ENCODE results near the gene PLEKHF1.

Gene PLEKHF1

GRCh38 chr19:29635963-29636362, 29.3 kb upstream of the PLEKHF1 start:
- H3K4me1 ChIP-seq (ENCODE audit: control insufficient read depth, insufficient read depth, low read length): no peaks in the 10 kb centered on the region
- H3K27me3 ChIP-seq (ENCODE audit: control insufficient read depth, insufficient read depth, low read length): no peaks in the 10 kb centered on the region
- no peaks in the 10 kb centered on the region for H3K36me3 ChIP-seq (ENCODE audit: control insufficient read depth, insufficient read depth, low read length)
- H3K27ac ChIP-seq (ENCODE audit: low read depth, low read length): no peak overlapping the region
- no peak overlapping the region for H3K9ac ChIP-seq (ENCODE audit: low read length)
- H3K9me3 ChIP-seq (ENCODE audit: control insufficient read depth, insufficient read depth, low read depth, low read length): no peaks in the 10 kb centered on the region
- H3K4me3 ChIP-seq (ENCODE audit: low read depth, low read length): no peak overlapping the region

GRCh38 chr19:29636553-29637360, 28.5 kb upstream of the PLEKHF1 start:
- H3K4me1 ChIP-seq (ENCODE audit: control insufficient read depth, insufficient read depth, low read length): no peaks in the 10 kb centered on the region
- no peak overlapping the region for H3K4me3 ChIP-seq (ENCODE audit: low read depth, low read length)
- H3K36me3 ChIP-seq (ENCODE audit: control insufficient read depth, insufficient read depth, low read length): no peaks in the 10 kb centered on the region
- H3K27me3 ChIP-seq (ENCODE audit: control insufficient read depth, insufficient read depth, low read length): no peaks in the 10 kb centered on the region
- no peaks in the 10 kb centered on the region for H3K9me3 ChIP-seq (ENCODE audit: control insufficient read depth, insufficient read depth, low read depth, low read length)
- H3K9ac ChIP-seq (ENCODE audit: low read length): no peak overlapping the region
- H3K27ac ChIP-seq (ENCODE audit: low read depth, low read length): no peak overlapping the region

DNA sequence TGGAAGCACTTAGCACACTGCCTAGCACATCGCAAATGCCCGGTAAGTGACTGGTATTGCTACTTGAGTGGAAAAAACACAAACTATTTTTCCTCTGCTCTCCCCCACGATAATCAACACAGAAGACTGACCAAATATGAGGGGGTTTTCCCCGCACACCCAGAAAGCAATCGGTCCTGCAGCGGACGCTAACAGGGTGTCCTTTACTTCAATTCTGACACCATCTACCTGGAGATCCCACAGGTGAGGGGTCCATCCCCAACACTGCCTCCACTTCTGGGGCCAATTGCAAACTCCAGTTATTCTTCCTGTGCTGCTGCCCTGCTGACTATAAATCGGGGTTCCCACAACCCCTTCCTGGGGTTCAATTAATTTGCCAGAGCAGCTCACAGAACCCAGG, 26.2 kb upstream of the PLEKHF1 start:
- no peaks in the 10 kb centered on the region for H3K27me3 ChIP-seq (ENCODE audit: control insufficient read depth, insufficient read depth, low read length)
- H3K4me1 ChIP-seq (ENCODE audit: control insufficient read depth, insufficient read depth, low read length): no peaks in the 10 kb centered on the region
- no peak overlapping the region for H3K27ac ChIP-seq (ENCODE audit: low read depth, low read length)
- no peak overlapping the region for H3K9ac ChIP-seq (ENCODE audit: low read length)
- H3K9me3 ChIP-seq (ENCODE audit: control insufficient read depth, insufficient read depth, low read depth, low read length): no peaks in the 10 kb centered on the region
- H3K4me3 ChIP-seq (ENCODE audit: low read depth, low read length): no peak overlapping the region
- H3K36me3 ChIP-seq (ENCODE audit: control insufficient read depth, insufficient read depth, low read length): no peaks in the 10 kb centered on the region

- H3K36me3 ChIP-seq (ENCODE audit: control insufficient read depth, insufficient read depth, low read length): no peaks in the 10 kb centered on the region
- H3K9ac ChIP-seq (ENCODE audit: low read length): no peak overlapping the region
- H3K27me3 ChIP-seq (ENCODE audit: control insufficient read depth, insufficient read depth, low read length): no peaks in the 10 kb centered on the region
- H3K4me1 ChIP-seq (ENCODE audit: control insufficient read depth, insufficient read depth, low read length): peaks cover 2% of the 10 kb centered on the region
- no peaks in the 10 kb centered on the region for H3K9me3 ChIP-seq (ENCODE audit: control insufficient read depth, insufficient read depth, low read depth, low read length)
- no peak overlapping the region for H3K4me3 ChIP-seq (ENCODE audit: low read depth, low read length)
- no peak overlapping the region for H3K27ac ChIP-seq (ENCODE audit: low read depth, low read length)
Measured at GRCh38 chr19:29640231-29640630, 25.0 kb upstream of the PLEKHF1 start.

DNA sequence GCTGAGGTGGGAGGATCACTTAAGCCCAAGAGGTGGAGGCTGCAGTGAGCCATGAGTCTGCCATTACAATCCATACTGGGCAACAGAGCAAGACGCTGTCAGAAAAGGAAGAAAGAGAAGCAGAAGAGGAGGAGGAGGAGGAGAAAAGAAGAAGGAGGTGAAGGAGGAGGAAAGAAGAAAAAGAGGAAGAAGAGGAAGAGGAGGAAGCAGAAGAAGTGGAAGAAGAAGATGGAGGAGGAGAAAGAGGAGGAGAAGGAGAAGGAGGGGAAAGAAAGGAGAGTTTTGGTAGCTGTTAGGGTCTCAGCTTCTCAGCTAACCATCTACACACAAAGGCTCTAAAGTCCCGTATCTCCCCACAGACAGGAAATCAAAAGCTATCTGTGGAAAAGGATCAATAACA, 23.7 kb upstream of the PLEKHF1 start:
- H3K4me3 ChIP-seq (ENCODE audit: low read depth, low read length): no peak overlapping the region
- no peaks in the 10 kb centered on the region for H3K9me3 ChIP-seq (ENCODE audit: control insufficient read depth, insufficient read depth, low read depth, low read length)
- H3K27me3 ChIP-seq (ENCODE audit: control insufficient read depth, insufficient read depth, low read length): no peaks in the 10 kb centered on the region
- H3K36me3 ChIP-seq (ENCODE audit: control insufficient read depth, insufficient read depth, low read length): no peaks in the 10 kb centered on the region
- no peak overlapping the region for H3K9ac ChIP-seq (ENCODE audit: low read length)
- H3K4me1 ChIP-seq (ENCODE audit: control insufficient read depth, insufficient read depth, low read length): peaks cover 13% of the 10 kb centered on the region
- H3K27ac ChIP-seq (ENCODE audit: low read depth, low read length): no peak overlapping the region

GRCh38 chr19:29643361-29643935, 21.8 kb upstream of the PLEKHF1 start:
- Histone ChIP-seq H3K4me1 (ENCODE audit: control insufficient read depth, insufficient read depth, low read length) (peaks cover 13% of the 10 kb centered on the region), H3K27me3 (ENCODE audit: control insufficient read depth, insufficient read depth, low read length) (no peaks in the 10 kb centered on the region), H3K4me3 (ENCODE audit: low read depth, low read length) (no peak overlapping the region)

DNA sequence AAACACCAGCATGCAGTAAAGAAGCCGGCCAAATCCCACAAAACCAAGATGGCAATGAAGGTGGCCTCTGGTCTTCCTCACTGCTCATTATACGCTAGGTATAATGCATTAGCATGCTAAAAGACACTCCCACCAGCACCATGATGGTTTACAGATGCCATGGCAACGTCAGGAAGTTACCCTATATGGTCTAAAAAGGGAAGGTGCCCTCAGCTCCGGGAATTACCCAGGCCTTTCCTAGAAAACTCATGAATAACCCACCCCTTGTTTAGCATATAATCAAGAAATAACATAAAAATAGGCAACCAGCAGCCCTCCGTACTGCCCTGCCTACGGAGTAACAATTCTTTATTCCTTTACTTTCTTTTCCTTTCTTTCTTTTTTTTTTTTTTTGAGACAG, 21.1 kb upstream of the PLEKHF1 start:
- Histone ChIP-seq H3K27me3 (ENCODE audit: control insufficient read depth, insufficient read depth, low read length) (no peaks in the 10 kb centered on the region), H3K4me3 (ENCODE audit: low read depth, low read length) (no peak overlapping the region), H3K27ac (ENCODE audit: low read depth, low read length) (no peak overlapping the region), H3K9ac (ENCODE audit: low read length) (no peak overlapping the region), H3K9me3 (ENCODE audit: control insufficient read depth, insufficient read depth, low read depth, low read length) (no peaks in the 10 kb centered on the region), H3K4me1 (ENCODE audit: control insufficient read depth, insufficient read depth, low read length) (peaks cover 13% of the 10 kb centered on the region), H3K36me3 (ENCODE audit: control insufficient read depth, insufficient read depth, low read length) (no peaks in the 10 kb centered on the region)

More at GRCh38 chr19:29643361-29643935, 21.8 kb upstream of the PLEKHF1 start:
- Histone ChIP-seq H3K9ac (ENCODE audit: low read length) (no peak overlapping the region), H3K36me3 (ENCODE audit: control insufficient read depth, insufficient read depth, low read length) (no peaks in the 10 kb centered on the region), H3K9me3 (ENCODE audit: control insufficient read depth, insufficient read depth, low read depth, low read length) (no peaks in the 10 kb centered on the region), H3K27ac (ENCODE audit: low read depth, low read length) (no peak overlapping the region)

DNA sequence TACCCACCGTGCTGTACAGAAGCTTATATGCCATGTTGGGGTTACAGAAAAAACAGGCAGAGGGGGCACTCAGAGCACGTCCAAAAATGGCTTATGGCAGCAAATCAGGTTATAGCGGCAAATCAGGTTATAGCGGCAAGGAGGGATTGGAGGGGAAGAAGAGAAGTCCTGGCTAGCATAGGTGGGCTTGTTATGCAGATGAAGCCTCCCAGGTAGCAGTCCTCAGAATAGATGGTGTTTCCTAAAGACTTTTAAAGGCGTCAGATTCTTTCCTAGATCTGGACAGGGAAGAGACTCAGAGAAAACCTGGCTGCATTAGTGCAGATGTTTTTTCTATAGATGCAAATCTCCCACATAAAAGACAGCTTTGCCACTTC, 19.8 kb upstream of the PLEKHF1 start:
- Histone ChIP-seq H3K27ac (ENCODE audit: low read depth, low read length) (no peak overlapping the region), H3K36me3 (ENCODE audit: control insufficient read depth, insufficient read depth, low read length) (no peaks in the 10 kb centered on the region), H3K9me3 (ENCODE audit: control insufficient read depth, insufficient read depth, low read depth, low read length) (no peaks in the 10 kb centered on the region), H3K9ac (ENCODE audit: low read length) (no peak overlapping the region), H3K4me1 (ENCODE audit: control insufficient read depth, insufficient read depth, low read length) (peaks cover 13% of the 10 kb centered on the region), H3K27me3 (ENCODE audit: control insufficient read depth, insufficient read depth, low read length) (no peaks in the 10 kb centered on the region), H3K4me3 (ENCODE audit: low read depth, low read length) (no peak overlapping the region)

GRCh38 chr19:29645911-29646310, 19.4 kb upstream of the PLEKHF1 start:
- Histone ChIP-seq H3K27me3 (ENCODE audit: control insufficient read depth, insufficient read depth, low read length) (no peaks in the 10 kb centered on the region), H3K9me3 (ENCODE audit: control insufficient read depth, insufficient read depth, low read depth, low read length) (no peaks in the 10 kb centered on the region), H3K36me3 (ENCODE audit: control insufficient read depth, insufficient read depth, low read length) (no peaks in the 10 kb centered on the region), H3K9ac (ENCODE audit: low read length) (no peak overlapping the region), H3K4me1 (ENCODE audit: control insufficient read depth, insufficient read depth, low read length) (peaks cover 13% of the 10 kb centered on the region), H3K4me3 (ENCODE audit: low read depth, low read length) (no peak overlapping the region), H3K27ac (ENCODE audit: low read depth, low read length) (no peak overlapping the region)

- H3K4me1 ChIP-seq (ENCODE audit: control insufficient read depth, insufficient read depth, low read length): peaks cover 5% of the 10 kb centered on the region
- H3K27ac ChIP-seq (ENCODE audit: low read depth, low read length): no peak overlapping the region
- H3K9me3 ChIP-seq (ENCODE audit: control insufficient read depth, insufficient read depth, low read depth, low read length): 0 out of 2 replicates have a peak, but pooled peaks cover 7% of the 10 kb centered on the region
- H3K36me3 ChIP-seq (ENCODE audit: control insufficient read depth, insufficient read depth, low read length): no peaks in the 10 kb centered on the region
- no peak overlapping the region for H3K9ac ChIP-seq (ENCODE audit: low read length)
- H3K4me3 ChIP-seq (ENCODE audit: low read depth, low read length): no peak overlapping the region
- H3K27me3 ChIP-seq (ENCODE audit: control insufficient read depth, insufficient read depth, low read length): no peaks in the 10 kb centered on the region
Measured at GRCh38 chr19:29650772-29651387, 14.4 kb upstream of the PLEKHF1 start.
